GM18502 (cell line): ENCODE data around the gene NLRP6.
"Not testable (repeated sequence)": the region's sequence is repeated elsewhere in the genome, so short reads cannot be mapped to it uniquely, and the experiment has no call there.

ENCODE experiments used
- ATAC-seq: cut with Tn5 transposase; IDR thresholded peaks from one replicate; pipeline ENCODE4 v1.9.1; 2021; ENCODE audit warnings: mild to moderate bottlenecking; ENCODE audit not compliant: unreplicated experiment, poor library complexity

The NLRP6 gene

GRCh38 chr11:278001-278951 lies at the start of gene NLRP6:
NLRP6 (plus strand) TSS chr11:278407; CDS start chr11:278570, 163 bp downstream.
- ATAC-seq: no peak

GRCh38 chr11:230431-230830 lies 47.8 kb upstream of the NLRP6 start:
- no peak for ATAC-seq

- ATAC-seq: no peak
Observed at GRCh38 chr11:232783-233565, 45.2 kb upstream of the NLRP6 start.

- ATAC-seq: no peak
Observed at GRCh38 chr11:235180-235579, 43.0 kb upstream of the NLRP6 start.

GRCh38 chr11:235609-235996 lies 42.6 kb upstream of the NLRP6 start:
- ATAC-seq: peak; percentile 15

GRCh38 chr11:235997-236773 lies 42.0 kb upstream of the NLRP6 start, which contains the start of gene SIRT3:
SIRT3 (minus strand) TSS chr11:236342; CDS start chr11:236328, 14 bp downstream.
- peak; percentile 78 for ATAC-seq

- ATAC-seq: peak; percentile 87
Observed at GRCh38 chr11:236774-237767, 41.1 kb upstream of the NLRP6 start, which contains the start of gene PSMD13. PSMD13 (plus strand) TSS chr11:236976; CDS start chr11:237050, 74 bp downstream.

- ATAC-seq: not testable (repeated sequence)
Observed at GRCh38 chr11:238346-238745, 39.9 kb upstream of the NLRP6 start.

- ATAC-seq: no peak
Observed at GRCh38 chr11:240315-240714, 37.9 kb upstream of the NLRP6 start.

- no peak for ATAC-seq
Observed at GRCh38 chr11:241634-242033, 36.6 kb upstream of the NLRP6 start.

- ATAC-seq: no peak
Observed at GRCh38 chr11:244376-244775, 33.8 kb upstream of the NLRP6 start.

GRCh38 chr11:249062-249461 lies 29.1 kb upstream of the NLRP6 start:
- no peak for ATAC-seq

- ATAC-seq: no peak
Observed at GRCh38 chr11:250274-250673, 27.9 kb upstream of the NLRP6 start.

- ATAC-seq: no peak
Observed at GRCh38 chr11:250740-251299, 27.4 kb upstream of the NLRP6 start.

- no peak for ATAC-seq
Observed at GRCh38 chr11:251550-251949, 26.7 kb upstream of the NLRP6 start.

GRCh38 chr11:252666-253065 lies 25.5 kb upstream of the NLRP6 start:
- ATAC-seq: no peak

- ATAC-seq: no peak
Observed at GRCh38 chr11:253160-253885, 24.9 kb upstream of the NLRP6 start.

GRCh38 chr11:253886-254270 lies 24.3 kb upstream of the NLRP6 start:
- no peak for ATAC-seq
